Loucy (cell line): ENCODE measurements around the gene RSPH9.

Experiments used
- H2AFZ ChIP-seq: fragments of 200-600 bp; sonication (generic); 2 replicates; pipeline ENCODE4 v1.6.0; 2016; ENCODE audit warnings: antibody characterized with exemption, mild to moderate bottlenecking, low read length, moderate library complexity
- H3F3A ChIP-seq: fragments of 200-600 bp; 2 replicates; pipeline ENCODE4 v1.6.0; 2016; ENCODE audit warnings: antibody characterized with exemption, low read depth, mild to moderate bottlenecking
- H3K27me3 ChIP-seq: fragments of 200-600 bp; sonication (generic); 2 replicates; pipeline ENCODE4 v1.6.1; 2014; ENCODE audit warnings: low read length, mild to moderate bottlenecking; ENCODE audit not compliant: insufficient read depth, poor library complexity, severe bottlenecking
- H3K36me3 ChIP-seq: fragments of 200-600 bp; sonication (generic); 2 replicates; pipeline ENCODE4 v1.6.1; 2016; ENCODE audit warnings: low read length; ENCODE audit not compliant: insufficient read depth
- H3K4me1 ChIP-seq: fragments of 200-600 bp; sonication (generic); 2 replicates; pipeline ENCODE4 v1.5.1; 2014; ENCODE audit warnings: low read length, mild to moderate bottlenecking; ENCODE audit not compliant: insufficient read depth, poor library complexity, severe bottlenecking
- H3K4me2 ChIP-seq: fragments of 200-600 bp; sonication (generic); 2 replicates; pipeline ENCODE4 v1.6.0; 2014; ENCODE audit warnings: antibody characterized with exemption, low read length, low read depth, mild to moderate bottlenecking; ENCODE audit not compliant: poor library complexity, severe bottlenecking
- H3K4me3 ChIP-seq: fragments of 200-600 bp; sonication (generic); 2 replicates; pipeline ENCODE4 v1.5.1; 2014; ENCODE audit warnings: low read length, mild to moderate bottlenecking, mixed read lengths; ENCODE audit not compliant: poor library complexity, severe bottlenecking
- H3K79me2 ChIP-seq: fragments of 200-600 bp; sonication (generic); 2 replicates; pipeline ENCODE4 v1.6.1; 2014; ENCODE audit warnings: low read length; ENCODE audit not compliant: insufficient read depth
- H3K9ac ChIP-seq: fragments of 200-600 bp; sonication (generic); 2 replicates; pipeline ENCODE4 v1.6.0; 2014; ENCODE audit warnings: mild to moderate bottlenecking, low read depth, low read length, moderate library complexity; ENCODE audit not compliant: poor library complexity, severe bottlenecking
- H3K9me2 ChIP-seq: fragments of 200-600 bp; sonication (generic); replicated peaks from 2 replicates; pipeline ENCODE4 v1.6.1; 2016; ENCODE audit warnings: low read depth, low read length, mixed read lengths
- H3K9me3 ChIP-seq: fragments of 200-600 bp; sonication (generic); 2 replicates; pipeline ENCODE4 v1.6.1; 2014; ENCODE audit warnings: mild to moderate bottlenecking, antibody characterized with exemption, low read length, low read depth; ENCODE audit not compliant: insufficient read depth
- H4K20me1 ChIP-seq: fragments of 200-600 bp; sonication (generic); 2 replicates; pipeline ENCODE4 v1.6.0; 2014; ENCODE audit warnings: antibody characterized with exemption, low read length, mild to moderate bottlenecking; ENCODE audit not compliant: insufficient read depth, poor library complexity, severe bottlenecking
- CTCF ChIP-seq: fragments of 200-600 bp; sonication (generic); conservative IDR thresholded peaks from 2 replicates; pipeline ENCODE4 v1.5.1; 2014; ENCODE audit warnings: mild to moderate bottlenecking, antibody characterized with exemption, low read length
- EZH2phosphoT487 ChIP-seq: fragments of 200-600 bp; IDR thresholded peaks from 2 replicates; pipeline ENCODE4 v1.6.1; 2018; ENCODE audit warnings: antibody characterized with exemption, mild to moderate bottlenecking, moderate library complexity, borderline replicate concordance

RSPH9 gene

GRCh38 chr6:43706788-43707187 is 62.0 kb downstream of the RSPH9 start:
- Histone ChIP-seq H2AFZ (no peak overlapping the region), H3K4me2 (no peak overlapping the region)

GRCh38 chr6:43707269-43707668 is 62.4 kb downstream of the RSPH9 start:
- H3K9ac ChIP-seq, result no peak overlapping the region
- H4K20me1 ChIP-seq, result no peaks in the 10 kb centered on the region
- no peaks in the 10 kb centered on the region for H3K36me3 ChIP-seq
- H3K4me3 ChIP-seq, result no peak overlapping the region
- no peaks in the 10 kb centered on the region for H3K9me3 ChIP-seq
- H3K4me1 ChIP-seq, result no peaks in the 10 kb centered on the region
- H3K4me2 ChIP-seq, result no peak overlapping the region
- no peak overlapping the region for H2AFZ ChIP-seq
- no peaks in the 10 kb centered on the region for H3K79me2 ChIP-seq
- TF ChIP-seq EZH2phosphoT487 (no peak), CTCF (no peak)
- H3F3A ChIP-seq, result no peaks in the 10 kb centered on the region
- no peaks in the 10 kb centered on the region for H3K9me2 ChIP-seq
- no peaks in the 10 kb centered on the region for H3K27me3 ChIP-seq

More at GRCh38 chr6:43706788-43707187, 62.0 kb downstream of the RSPH9 start:
- H4K20me1 ChIP-seq, result no peaks in the 10 kb centered on the region
- H3K79me2 ChIP-seq, result no peaks in the 10 kb centered on the region
- H3K9me3 ChIP-seq, result no peaks in the 10 kb centered on the region
- H3F3A ChIP-seq, result no peaks in the 10 kb centered on the region
- H3K4me3 ChIP-seq, result no peak overlapping the region
- TF ChIP-seq EZH2phosphoT487, result no peak
- TF ChIP-seq CTCF, result no peak
- no peaks in the 10 kb centered on the region for H3K4me1 ChIP-seq
- no peaks in the 10 kb centered on the region for H3K27me3 ChIP-seq
- no peak overlapping the region for H3K9ac ChIP-seq
- no peaks in the 10 kb centered on the region for H3K36me3 ChIP-seq
- H3K9me2 ChIP-seq, result no peaks in the 10 kb centered on the region

GRCh38 chr6:43707767-43708166 is 62.9 kb downstream of the RSPH9 start:
- TF ChIP-seq CTCF (no peak), EZH2phosphoT487 (no peak)
- H3K27me3 ChIP-seq, result no peaks in the 10 kb centered on the region
- H3K4me2 ChIP-seq, result no peak overlapping the region
- H3K4me3 ChIP-seq, result no peak overlapping the region
- H3K36me3 ChIP-seq, result no peaks in the 10 kb centered on the region
- no peak overlapping the region for H3K9ac ChIP-seq
- H3K4me1 ChIP-seq, result no peaks in the 10 kb centered on the region
- H2AFZ ChIP-seq, result no peak overlapping the region
- H4K20me1 ChIP-seq, result no peaks in the 10 kb centered on the region
- H3K9me2 ChIP-seq, result no peaks in the 10 kb centered on the region
- H3K9me3 ChIP-seq, result no peaks in the 10 kb centered on the region
- H3F3A ChIP-seq, result no peaks in the 10 kb centered on the region
- no peaks in the 10 kb centered on the region for H3K79me2 ChIP-seq
